GM12878 (cell line): Measurements from ENCODE around the gene GARIN5B. TPM values are rescaled to one million over a fixed set of nuclear protein-coding genes. Genes with fewer than 3 reads are reported as not detected.

Experiments used
- ATAC-seq: fragments of 200-7000 bp; cut with Tn5 transposase; 3 replicates; pipeline ENCODE4 v1.9.1; 2020; ENCODE audit warnings: mild to moderate bottlenecking, moderate library complexity
- BruUV-seq: library from RNA; stranded (reverse); fragments of 400-500 nt; replicated peaks from 2 replicates; lab custom pipeline; 2021; lab: Mats Ljungman, UMichigan
- CTCF ChIA-PET: fragments of 300-600 bp; sonication (Branson Sonifier 250); formaldehyde crosslinking; extraction: SDS; loops from one replicate; lab custom pipeline; 2021; ENCODE audit warnings: inconsistent platforms; lab: Yijun Ruan, JAX
- POLR2A ChIA-PET: fragments of 350-600 bp; formaldehyde crosslinking; extraction: SDS; loops from one replicate; lab custom pipeline; 2021; ENCODE audit warnings: inconsistent platforms; lab: Charles Lee
- RAD21 ChIA-PET: fragments of 300-600 bp; sonication (Branson Sonifier 250); formaldehyde crosslinking; loops from one replicate; lab custom pipeline; 2023; ENCODE audit warnings: antibody characterized with exemption; ENCODE audit not compliant: unreplicated experiment; lab: Charles Lee
- SMC1A ChIA-PET: fragments of 300-600 bp; sonication (Branson Sonifier 250); formaldehyde crosslinking; loops from one replicate; lab custom pipeline; 2023; ENCODE audit not compliant: unreplicated experiment, uncharacterized antibody; lab: Charles Lee
- DNase-seq: peaks from one replicate; pipeline ENCODE4 v3.0.0-alpha.2; 2011; ENCODE audit warnings: low read depth, low spot score
- FAIRE-seq: peaks from 3 replicates; lab custom pipeline; 2011; peaks lifted over from hg19 to GRCh38; lab: Jason Lieb, UNC
- H2AFZ ChIP-seq: 2 replicates; pipeline ENCODE4 v1.6.0; 2011; ENCODE audit warnings: low read depth, low read length, control low read depth; ENCODE audit not compliant: control insufficient read depth
- H3K27ac ChIP-seq: 2 replicates; pipeline ENCODE4 v1.5.1; 2011; ENCODE audit warnings: control low read depth; ENCODE audit not compliant: control insufficient read depth, insufficient read depth
- H3K27me3 ChIP-seq, 2 experiments: replicated peaks in 1 of 2; 2 replicates each; pipeline versions ENCODE4 v1.6.0 to v1.6.1; 2011; ENCODE audit warnings: low read length in 1 of 2; ENCODE audit not compliant: control insufficient read depth in 2 of 2, insufficient read depth in 2 of 2
- H3K36me3 ChIP-seq, 2 experiments: 2 replicates each; pipeline ENCODE4 v1.5.1; 2011; ENCODE audit warnings: low read length in 1 of 2; ENCODE audit not compliant: control insufficient read depth in 2 of 2, insufficient read depth in 2 of 2
- H3K4me1 ChIP-seq: 2 replicates; pipeline ENCODE4 v1.6.1; 2011; ENCODE audit warnings: mild to moderate bottlenecking, low read length, moderate library complexity, mixed read lengths; ENCODE audit not compliant: control insufficient read depth, insufficient read depth
- H3K4me2 ChIP-seq: 2 replicates; pipeline ENCODE4 v1.6.0; 2011; ENCODE audit warnings: control low read depth; ENCODE audit not compliant: control insufficient read depth, insufficient read depth
- H3K4me3 ChIP-seq: fragments of 200-600 bp; sonication (generic); 2 replicates; pipeline ENCODE4 v1.5.1; 2016
- H3K79me2 ChIP-seq: 2 replicates; pipeline ENCODE4 v1.6.0; 2011; ENCODE audit warnings: low read length; ENCODE audit not compliant: control insufficient read depth, insufficient read depth
- H3K9ac ChIP-seq: 2 replicates; pipeline ENCODE4 v1.8.0; 2011; ENCODE audit warnings: low read length, control low read depth, mixed read lengths; ENCODE audit not compliant: control insufficient read depth, insufficient read depth
- H3K9me3 ChIP-seq: replicated peaks from 3 replicates; pipeline ENCODE4 v1.5.1; 2011; ENCODE audit warnings: mild to moderate bottlenecking, low read length; ENCODE audit not compliant: control insufficient read depth, insufficient read depth
- H4K20me1 ChIP-seq: 2 replicates; pipeline ENCODE4 v1.6.0; 2011; ENCODE audit not compliant: control insufficient read depth, insufficient read depth
- ATF3 ChIP-seq: IDR thresholded peaks from 2 replicates; pipeline ENCODE4 v1.6.1; 2011; ENCODE audit warnings: low read depth, mild to moderate bottlenecking, low read length, moderate library complexity, borderline replicate concordance; ENCODE audit errors: extremely low read depth
- BACH1 ChIP-seq: fragments of 450-650 bp; IDR thresholded peaks from 2 replicates; pipeline ENCODE4 v1.6.1; 2017; ENCODE audit warnings: mild to moderate bottlenecking, borderline replicate concordance
- BMI1 ChIP-seq: fragments of 450-650 bp; IDR thresholded peaks from 2 replicates; pipeline ENCODE4 v1.6.1; 2016; ENCODE audit warnings: mild to moderate bottlenecking, moderate library complexity, borderline replicate concordance
- CHD2 ChIP-seq: IDR thresholded peaks from 2 replicates; pipeline ENCODE4 v1.6.1; 2011; ENCODE audit warnings: low read depth, low read length, improper control_type of control experiment, borderline replicate concordance
- ETV6 ChIP-seq, 2 experiments: fragments of 450-650 bp in 1 of 2; IDR thresholded peaks in 1 of 2; conservative IDR thresholded peaks in 1 of 2; 2 replicates each; pipeline ENCODE4 v1.6.1; 2014; ENCODE audit warnings: antibody characterized with exemption in 1 of 2, borderline replicate concordance in 1 of 2, low read depth in 1 of 2, mild to moderate bottlenecking in 1 of 2, moderate library complexity in 1 of 2
- EZH2 ChIP-seq: IDR thresholded peaks from 2 replicates; pipeline ENCODE4 v1.6.1; 2012; ENCODE audit warnings: low read depth, mild to moderate bottlenecking, control low read depth, inconsistent platforms, low read length, borderline replicate concordance; ENCODE audit not compliant: control insufficient read depth
- FOXM1 ChIP-seq: IDR thresholded peaks from 2 replicates; pipeline ENCODE4 v1.6.1; 2012; ENCODE audit warnings: low read depth, mild to moderate bottlenecking, inconsistent platforms, low read length, moderate library complexity
- HSF1 ChIP-seq: fragments of 150-350 bp; IDR thresholded peaks from 2 replicates; pipeline ENCODE4 v1.6.1; 2014; ENCODE audit warnings: mild to moderate bottlenecking, low read depth, low read length
- LARP7 ChIP-seq: fragments of 450-650 bp; IDR thresholded peaks from 2 replicates; pipeline ENCODE4 v1.6.1; 2017; ENCODE audit warnings: mild to moderate bottlenecking
- MTA2 ChIP-seq: fragments of 450-650 bp; IDR thresholded peaks from 2 replicates; pipeline ENCODE4 v1.6.1; 2016; ENCODE audit warnings: low read depth, mild to moderate bottlenecking, moderate library complexity
- MTA3 ChIP-seq: IDR thresholded peaks from 2 replicates; pipeline ENCODE4 v1.6.1; 2012; ENCODE audit warnings: low read length, inconsistent platforms, borderline replicate concordance
- NR2F1 ChIP-seq: fragments of 450-650 bp; conservative IDR thresholded peaks from 2 replicates; pipeline ENCODE4 v1.6.1; 2017; ENCODE audit warnings: mild to moderate bottlenecking
- PML ChIP-seq: IDR thresholded peaks from 2 replicates; pipeline ENCODE4 v1.6.1; 2012; ENCODE audit warnings: low read length, inconsistent platforms
- RCOR1 ChIP-seq: conservative IDR thresholded peaks from 2 replicates; pipeline ENCODE4 v1.6.1; 2012; ENCODE audit warnings: low read depth, low read length, improper control_type of control experiment
- RELA ChIP-seq: fragments of 450-650 bp; IDR thresholded peaks from 2 replicates; pipeline ENCODE4 v1.8.0; 2014; ENCODE audit warnings: borderline replicate concordance; ENCODE audit not compliant: partially characterized antibody
- SKIL ChIP-seq: fragments of 450-650 bp; IDR thresholded peaks from 2 replicates; pipeline ENCODE4 v1.6.1; 2017; ENCODE audit warnings: mild to moderate bottlenecking, low read depth, inconsistent platforms; ENCODE audit not compliant: poor library complexity, severe bottlenecking
- WGBS: methylation state at CpG from one replicate; pipeline ENCODE4 v1.1.6; 2016; ENCODE audit warnings: low lambda C conversion rate; ENCODE audit not compliant: insufficient replicate concordance, insufficient coverage; ENCODE audit errors: missing lambda C conversion rate; 5-methylcytosine and 5-hydroxymethylcytosine counted together
- in situ Hi-C: fragments of 300-500 bp; cut with MboI; formaldehyde crosslinking; loops from 9 replicates; pipeline ENCODE4 v1.14.3; 2018; ENCODE audit warnings: mixed read lengths
- intact Hi-C: fragments of 100-400 bp; cut with micrococcal nuclease; formaldehyde crosslinking; loops from one replicate; pipeline ENCODE4 v1.14.2; 2022; ENCODE audit not compliant: unreplicated experiment
- polyA plus RNA-seq, 11 experiments: library from polyadenylated mRNA; depleted of rRNA in 4 of 11; unstranded in 6 of 11; stranded (reverse) in 5 of 11; fragments of >200 nt; fragmentation: Nextera tagmentation in 4 of 11; fragmentation: Illumina TruSeq in 1 of 11; extraction: Ambion mirVana in 4 of 11; extraction: Trizol in 1 of 11; gene quantifications; 1 replicate in 1 of 11; 2 replicates in 10 of 11; pipeline versions ENCODE4 v1.2.1 to v1.2.3, GENCODE V29; 2011 to 2016; ENCODE audit warnings: inconsistent platforms in 2 of 11, missing spikeins in 2 of 11, low read depth in 1 of 11
- total RNA-seq, 4 experiments: library from RNA; depleted of rRNA in 3 of 4; stranded (reverse); fragments of >200 nt in 3 of 4; fragmentation: Illumina TruSeq in 1 of 4; extraction: Trizol in 1 of 4; gene quantifications; 2 replicates each; pipeline versions ENCODE4 v1.2.1 to v1.2.3, GENCODE V29; 2013 to 2021
- TF ChIP-seq, protein P1 (sequence below): fragments of 450-650 bp; IDR thresholded peaks from 2 replicates; pipeline ENCODE4 v1.6.1; 2016; ENCODE audit warnings: mild to moderate bottlenecking

Gene GARIN5B
- total and polyA plus RNA-seq, 10 of the 15 experiments (the other 5 are each of a cell fraction or from before 2014, with no cell fraction given), result not detected

DNA sequence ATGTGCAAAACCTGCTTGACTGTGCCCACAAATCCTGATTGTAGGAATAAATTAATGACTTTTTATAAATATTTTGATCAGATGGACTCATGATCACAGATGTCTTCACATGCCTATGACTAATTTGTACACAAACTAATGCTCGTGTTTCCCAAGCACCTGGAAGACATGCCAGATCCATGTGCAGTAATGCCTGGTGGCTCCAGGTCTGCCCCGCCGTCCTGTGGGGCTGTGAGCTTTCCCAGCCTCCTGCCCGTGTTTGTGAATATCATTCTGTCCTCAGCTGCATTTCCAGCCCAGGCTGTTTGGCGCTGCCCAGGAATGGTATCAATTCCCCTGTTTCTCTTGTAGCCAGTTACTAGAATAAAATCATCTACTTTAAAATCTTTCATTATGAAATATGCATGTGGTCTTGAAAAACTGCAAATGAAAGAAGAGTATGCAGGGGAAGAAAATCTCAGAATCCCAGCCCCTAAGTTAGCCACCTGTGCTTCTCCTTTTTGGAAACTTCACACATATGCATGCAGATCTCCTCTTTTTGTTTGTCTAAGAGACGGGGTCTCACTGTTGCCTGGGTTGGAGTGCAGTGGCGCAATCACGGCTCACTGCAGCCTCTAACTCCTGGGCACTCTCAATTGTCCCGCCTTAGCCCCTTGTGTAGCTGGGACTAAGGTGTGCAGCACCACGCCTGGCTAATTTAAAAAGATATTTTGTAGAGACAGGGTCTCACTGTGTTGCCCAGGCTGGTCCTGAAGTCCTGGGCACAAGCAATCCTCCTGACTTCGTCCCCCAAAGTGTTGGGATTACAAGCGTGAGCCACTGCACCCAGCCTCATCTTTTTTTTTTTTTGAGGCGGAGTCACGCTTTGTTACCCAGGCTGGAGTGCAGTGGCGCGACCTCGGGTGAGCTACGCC is 28.9 kb upstream of the GARIN5B start:
- H3K27me3 ChIP-seq, result no peaks in the 10 kb centered on the region
- intact Hi-C loops, result no loop called here
- in situ Hi-C loops, result no loop called here
- RAD21 ChIA-PET, result interaction anchor here (0.9 to 1.2 kb wide), 2 partner anchors 12 to 99 kb away, joined by 3 to 4 read pairs; no protein-coding TSS in a partner anchor
- H2AFZ ChIP-seq, result no peak overlapping the region
- H3K36me3 ChIP-seq, result peaks cover 14 to 23% of the 10 kb centered on the region in 2 experiments; a peak in 3 of 4 replicates
- peaks cover 20% of the 10 kb centered on the region for H3K79me2 ChIP-seq
- TF ChIP-seq EZH2 (no peak), BMI1 (no peak), RELA (no peak), PML (no peak), CHD2 (no peak), ETV6 (conservative IDR thresholded peaks at IDR 0.05 in 1 of 2, IDR thresholded peaks at IDR 0.05 in 1 of 2; ENCODE audit: borderline replicate concordance in 1 of 2, low read depth in 1 of 2) (no peak), FOXM1 (no peak), ATF3 (no peak), NR2F1 (no peak), MTA2 (no peak), RCOR1 (no peak), SKIL (no peak), LARP7 (no peak), BACH1 (no peak), MTA3 (no peak), HSF1 (no peak)
- TF ChIP-seq, protein P1, sequence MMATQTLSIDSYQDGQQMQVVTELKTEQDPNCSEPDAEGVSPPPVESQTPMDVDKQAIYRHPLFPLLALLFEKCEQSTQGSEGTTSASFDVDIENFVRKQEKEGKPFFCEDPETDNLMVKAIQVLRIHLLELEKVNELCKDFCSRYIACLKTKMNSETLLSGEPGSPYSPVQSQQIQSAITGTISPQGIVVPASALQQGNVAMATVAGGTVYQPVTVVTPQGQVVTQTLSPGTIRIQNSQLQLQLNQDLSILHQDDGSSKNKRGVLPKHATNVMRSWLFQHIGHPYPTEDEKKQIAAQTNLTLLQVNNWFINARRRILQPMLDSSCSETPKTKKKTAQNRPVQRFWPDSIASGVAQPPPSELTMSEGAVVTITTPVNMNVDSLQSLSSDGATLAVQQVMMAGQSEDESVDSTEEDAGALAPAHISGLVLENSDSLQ, result no peak
- TF ChIP-seq, all 136 proteins: peak for 0
- Histone ChIP-seq H3K4me1 (peaks cover 16% of the 10 kb centered on the region), H3K4me2 (no peak overlapping the region), H4K20me1 (peaks cover 7% of the 10 kb centered on the region), H3K9ac (no peak overlapping the region), H3K9me3 (no peaks in the 10 kb centered on the region), H3K27ac (no peak overlapping the region), H3K4me3 (no peak overlapping the region)
- 38% methylated on average over 18 of the region's 18 CpGs for WGBS
- ChIA-PET CTCF (interaction anchor here (0.6 to 1.4 kb wide), 2 partner anchors 90 kb away, joined by 3 to 4 read pairs; no protein-coding TSS in a partner anchor), POLR2A (interaction anchor here (0.5 to 0.6 kb wide), 3 partner anchors 277 to 747 kb away, joined by 3 to 7 read pairs (median 4); no protein-coding TSS in a partner anchor), SMC1A (no interaction called here)
- BruUV-seq, result no TSS peak
- FAIRE-seq (no peak), DNase-seq (no peak), ATAC-seq (no peak)
